DOHH2 (cell line): ENCODE data around the gene SDR42E1.

Experiments used
- H3F3A ChIP-seq: fragments of 200-600 bp; sonication (generic), shearing (Covaris generic); 2 replicates; pipeline ENCODE4 v1.6.0; 2016; ENCODE audit warnings: antibody characterized with exemption, mild to moderate bottlenecking; ENCODE audit not compliant: control insufficient read depth, insufficient read depth
- H3K27ac ChIP-seq: fragments of 200-600 bp; sonication (generic); 2 replicates; pipeline ENCODE4 v1.5.1; 2014; ENCODE audit warnings: low read depth, mild to moderate bottlenecking, low read length, moderate library complexity
- H3K27me3 ChIP-seq: fragments of 200-600 bp; sonication (generic); 2 replicates; pipeline ENCODE4 v1.6.1; 2014; ENCODE audit warnings: mild to moderate bottlenecking, low read length, mixed read lengths; ENCODE audit not compliant: control insufficient read depth
- H3K36me3 ChIP-seq: fragments of 200-600 bp; sonication (generic); 2 replicates; pipeline ENCODE4 v1.6.1; 2014; ENCODE audit warnings: mild to moderate bottlenecking, low read length, moderate library complexity, mixed read lengths; ENCODE audit not compliant: control insufficient read depth
- H3K4me1 ChIP-seq: fragments of 200-600 bp; sonication (generic); 2 replicates; pipeline ENCODE4 v1.6.1; 2014; ENCODE audit warnings: mild to moderate bottlenecking, low read length, mixed read lengths; ENCODE audit not compliant: control insufficient read depth
- H3K4me2 ChIP-seq: fragments of 200-600 bp; sonication (generic); 2 replicates; pipeline ENCODE4 v1.6.0; 2014; ENCODE audit warnings: mild to moderate bottlenecking, low read length, moderate library complexity
- H3K4me3 ChIP-seq: fragments of 200-600 bp; sonication (generic); 2 replicates; pipeline ENCODE4 v1.5.1; 2014; ENCODE audit warnings: mild to moderate bottlenecking, low read length, mixed read lengths
- H3K79me2 ChIP-seq: fragments of 200-600 bp; sonication (generic); 2 replicates; pipeline ENCODE4 v1.6.1; 2014; ENCODE audit warnings: mild to moderate bottlenecking, low read length, mixed read lengths; ENCODE audit not compliant: control insufficient read depth
- H3K9me2 ChIP-seq: fragments of 200-600 bp; sonication (generic); replicated peaks from 2 replicates; pipeline ENCODE4 v1.6.1; 2014; ENCODE audit warnings: mild to moderate bottlenecking, low read length, mixed read lengths; ENCODE audit not compliant: control insufficient read depth
- H3K9me3 ChIP-seq: fragments of 200-600 bp; sonication (generic); 2 replicates; pipeline ENCODE4 v1.6.1; 2014; ENCODE audit warnings: antibody characterized with exemption, low read length, mixed read lengths; ENCODE audit not compliant: control insufficient read depth, insufficient read depth
- H4K20me1 ChIP-seq: fragments of 200-600 bp; sonication (generic); 2 replicates; pipeline ENCODE4 v1.6.0; 2014; ENCODE audit warnings: low read depth, mild to moderate bottlenecking, antibody characterized with exemption, low read length, moderate library complexity; ENCODE audit not compliant: control insufficient read depth, insufficient read depth
- EZH2phosphoT487 ChIP-seq: fragments of 200-600 bp; sonication (generic); IDR thresholded peaks from 2 replicates; pipeline ENCODE4 v1.6.1; 2017; ENCODE audit warnings: borderline replicate concordance, mild to moderate bottlenecking, antibody characterized with exemption, low read length, moderate library complexity, mixed read lengths
- TF ChIP-seq, protein P1 (sequence below): fragments of 200-600 bp; sonication (generic); IDR thresholded peaks from one replicate; pipeline ENCODE4 v1.5.1; 2014; ENCODE audit warnings: antibody characterized with exemption, mild to moderate bottlenecking, low read depth, low read length; ENCODE audit not compliant: poor library complexity, severe bottlenecking

SDR42E1 gene

DNA sequence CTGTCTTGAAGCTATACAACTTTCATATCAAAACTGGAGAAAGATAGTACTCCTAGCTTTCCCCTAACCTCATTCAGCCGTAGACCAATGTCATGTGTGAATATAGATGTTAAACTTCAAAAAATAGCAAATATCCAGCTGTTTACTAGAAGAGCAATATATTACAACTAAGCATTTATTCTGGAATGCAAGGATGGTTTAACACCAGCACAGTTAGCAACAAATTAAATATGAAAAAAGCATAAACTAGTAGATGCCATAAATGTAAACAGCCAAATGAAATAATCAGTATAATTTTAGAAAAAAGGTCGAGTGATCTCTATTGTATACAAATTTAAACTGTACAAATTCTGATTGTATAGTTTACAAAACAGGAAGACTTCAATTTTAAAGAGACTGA lies 59.7 kb downstream of the SDR42E1 start:
- Histone ChIP-seq H3K4me3 (no peak overlapping the region), H3K79me2 (no peaks in the 10 kb centered on the region), H3K4me2 (no peak overlapping the region), H3K9me2 (no peaks in the 10 kb centered on the region), H3K27me3 (no peaks in the 10 kb centered on the region), H3K4me1 (no peaks in the 10 kb centered on the region), H4K20me1 (no peaks in the 10 kb centered on the region), H3K36me3 (peaks cover 98% of the 10 kb centered on the region), H3K27ac (no peak overlapping the region), H3K9me3 (no peaks in the 10 kb centered on the region), H3F3A (no peaks in the 10 kb centered on the region)
- TF ChIP-seq, protein P1, sequence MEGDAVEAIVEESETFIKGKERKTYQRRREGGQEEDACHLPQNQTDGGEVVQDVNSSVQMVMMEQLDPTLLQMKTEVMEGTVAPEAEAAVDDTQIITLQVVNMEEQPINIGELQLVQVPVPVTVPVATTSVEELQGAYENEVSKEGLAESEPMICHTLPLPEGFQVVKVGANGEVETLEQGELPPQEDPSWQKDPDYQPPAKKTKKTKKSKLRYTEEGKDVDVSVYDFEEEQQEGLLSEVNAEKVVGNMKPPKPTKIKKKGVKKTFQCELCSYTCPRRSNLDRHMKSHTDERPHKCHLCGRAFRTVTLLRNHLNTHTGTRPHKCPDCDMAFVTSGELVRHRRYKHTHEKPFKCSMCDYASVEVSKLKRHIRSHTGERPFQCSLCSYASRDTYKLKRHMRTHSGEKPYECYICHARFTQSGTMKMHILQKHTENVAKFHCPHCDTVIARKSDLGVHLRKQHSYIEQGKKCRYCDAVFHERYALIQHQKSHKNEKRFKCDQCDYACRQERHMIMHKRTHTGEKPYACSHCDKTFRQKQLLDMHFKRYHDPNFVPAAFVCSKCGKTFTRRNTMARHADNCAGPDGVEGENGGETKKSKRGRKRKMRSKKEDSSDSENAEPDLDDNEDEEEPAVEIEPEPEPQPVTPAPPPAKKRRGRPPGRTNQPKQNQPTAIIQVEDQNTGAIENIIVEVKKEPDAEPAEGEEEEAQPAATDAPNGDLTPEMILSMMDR: no peak
- no peak for TF ChIP-seq EZH2phosphoT487

DNA sequence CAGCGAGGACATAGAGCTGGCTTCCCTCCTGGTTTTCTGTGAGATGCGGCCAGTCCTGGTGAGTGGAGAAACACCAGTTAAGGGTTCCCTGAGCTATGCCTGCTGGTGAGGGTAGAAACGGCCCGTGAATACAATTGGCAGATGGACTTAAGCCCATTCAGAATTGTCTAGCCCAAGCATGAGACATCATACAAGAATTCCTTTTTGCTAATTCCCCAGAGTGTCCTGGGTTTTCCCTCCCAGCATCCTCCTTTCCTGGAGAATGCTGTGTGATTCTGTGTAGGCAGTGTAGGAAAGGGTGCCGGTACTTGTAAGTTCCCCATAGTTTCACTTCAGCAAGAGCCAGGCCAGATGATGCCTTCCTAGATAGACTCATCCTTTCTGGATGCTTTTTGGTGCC lies 65.1 kb downstream of the SDR42E1 start:
- H3K4me2 ChIP-seq: no peak overlapping the region
- no peak for TF ChIP-seq EZH2phosphoT487
- TF ChIP-seq, protein P1: no peak

DNA sequence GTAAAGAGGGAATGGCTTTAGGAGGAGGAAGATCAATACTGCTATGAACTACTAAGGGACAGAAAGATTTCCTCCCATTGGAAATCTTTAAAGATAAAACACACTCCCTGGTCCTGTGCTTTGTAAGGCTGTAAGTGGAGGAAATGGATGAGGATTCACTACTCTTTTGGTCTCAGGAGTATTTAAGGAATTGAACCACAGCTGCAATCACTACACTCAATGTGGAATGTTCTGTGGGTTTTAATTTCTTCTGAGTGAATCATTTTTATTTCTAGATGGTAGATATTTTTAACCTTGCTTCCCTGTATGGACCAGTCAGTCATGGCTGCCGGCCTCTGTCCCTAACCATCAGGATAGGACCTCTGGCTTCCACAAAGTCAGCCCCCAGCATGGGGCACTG lies 65.6 kb downstream of the SDR42E1 start:
- Histone ChIP-seq H3K27me3 (no peaks in the 10 kb centered on the region), H3F3A (no peaks in the 10 kb centered on the region), H3K79me2 (no peaks in the 10 kb centered on the region), H3K9me3 (no peaks in the 10 kb centered on the region), H3K4me1 (no peaks in the 10 kb centered on the region), H3K4me2 (no peak overlapping the region), H3K4me3 (no peak overlapping the region), H4K20me1 (no peaks in the 10 kb centered on the region), H3K27ac (no peak overlapping the region), H3K9me2 (no peaks in the 10 kb centered on the region), H3K36me3 (peaks cover 100% of the 10 kb centered on the region)
- no peak for TF ChIP-seq EZH2phosphoT487

More for the DNA sequence above, 65.1 kb downstream of the SDR42E1 start:
- Histone ChIP-seq H3K9me2 (no peaks in the 10 kb centered on the region), H3K36me3 (peaks cover 100% of the 10 kb centered on the region), H3K9me3 (no peaks in the 10 kb centered on the region), H3K4me3 (no peak overlapping the region), H3K4me1 (no peaks in the 10 kb centered on the region), H3K27me3 (no peaks in the 10 kb centered on the region), H3K79me2 (no peaks in the 10 kb centered on the region), H3F3A (no peaks in the 10 kb centered on the region), H4K20me1 (no peaks in the 10 kb centered on the region), H3K27ac (no peak overlapping the region)

DNA sequence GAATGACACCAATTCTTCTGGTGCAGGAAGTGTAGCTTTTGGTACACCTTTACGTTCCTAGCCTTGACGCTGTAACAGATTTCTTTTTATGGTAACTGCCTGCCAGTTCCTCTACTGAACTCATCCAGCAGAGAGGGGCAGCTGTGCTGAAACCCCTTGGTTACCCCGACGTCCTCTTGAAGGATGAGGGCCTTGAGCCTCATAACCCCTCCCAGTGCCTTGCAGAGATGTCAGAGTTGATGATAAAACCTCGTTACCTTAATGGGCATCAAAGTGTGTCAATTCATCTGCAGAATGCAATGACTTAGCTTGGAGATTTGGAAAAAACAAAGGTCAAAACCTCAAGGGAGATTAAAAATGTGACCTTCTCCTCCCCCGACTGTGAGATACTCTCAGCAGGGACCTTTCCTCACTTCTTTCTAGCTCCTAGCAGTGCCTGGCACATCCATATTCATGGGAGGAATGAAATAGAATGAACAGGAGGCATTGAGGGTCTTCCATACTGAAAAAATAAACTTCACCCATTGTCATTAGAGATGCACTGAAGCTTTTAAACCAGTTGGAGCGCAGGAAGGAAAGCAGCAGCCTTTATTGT lies 69.2 kb downstream of the SDR42E1 start:
- Histone ChIP-seq H3K4me3 (no peak overlapping the region), H3K4me1 (no peaks in the 10 kb centered on the region), H3K79me2 (no peaks in the 10 kb centered on the region)

More for the DNA sequence above, 69.2 kb downstream of the SDR42E1 start:
- Histone ChIP-seq H3K9me3 (no peaks in the 10 kb centered on the region), H3F3A (no peaks in the 10 kb centered on the region), H3K36me3 (peaks cover 100% of the 10 kb centered on the region), H3K4me2 (no peak overlapping the region), H4K20me1 (no peaks in the 10 kb centered on the region), H3K9me2 (no peaks in the 10 kb centered on the region), H3K27ac (no peak overlapping the region), H3K27me3 (no peaks in the 10 kb centered on the region)
- TF ChIP-seq EZH2phosphoT487: no peak
- TF ChIP-seq, protein P1: no peak
